ENCODE measurements around the gene CRYBB1.

DNA sequence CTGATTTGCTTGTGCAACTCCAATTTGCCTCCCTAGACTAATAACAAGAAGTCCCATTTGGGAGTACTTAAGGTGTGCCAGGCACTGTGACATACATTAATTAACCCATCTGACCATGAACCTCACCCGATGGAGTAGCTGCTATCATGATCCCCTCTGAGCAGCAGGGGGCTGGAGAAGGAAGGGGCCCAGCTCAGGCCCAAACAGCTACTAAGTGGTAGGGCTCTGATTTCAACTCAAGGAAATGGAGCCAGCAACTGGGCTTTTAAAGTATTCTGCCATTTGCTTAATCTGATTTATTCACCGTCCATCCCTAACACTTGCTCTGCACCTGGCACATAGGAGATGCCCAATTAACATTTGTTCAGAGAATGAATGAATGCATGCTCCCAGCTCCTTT is 1.2 kb downstream of the CRYBB1 start:
- TF ChIP-seq, protein P1, sequence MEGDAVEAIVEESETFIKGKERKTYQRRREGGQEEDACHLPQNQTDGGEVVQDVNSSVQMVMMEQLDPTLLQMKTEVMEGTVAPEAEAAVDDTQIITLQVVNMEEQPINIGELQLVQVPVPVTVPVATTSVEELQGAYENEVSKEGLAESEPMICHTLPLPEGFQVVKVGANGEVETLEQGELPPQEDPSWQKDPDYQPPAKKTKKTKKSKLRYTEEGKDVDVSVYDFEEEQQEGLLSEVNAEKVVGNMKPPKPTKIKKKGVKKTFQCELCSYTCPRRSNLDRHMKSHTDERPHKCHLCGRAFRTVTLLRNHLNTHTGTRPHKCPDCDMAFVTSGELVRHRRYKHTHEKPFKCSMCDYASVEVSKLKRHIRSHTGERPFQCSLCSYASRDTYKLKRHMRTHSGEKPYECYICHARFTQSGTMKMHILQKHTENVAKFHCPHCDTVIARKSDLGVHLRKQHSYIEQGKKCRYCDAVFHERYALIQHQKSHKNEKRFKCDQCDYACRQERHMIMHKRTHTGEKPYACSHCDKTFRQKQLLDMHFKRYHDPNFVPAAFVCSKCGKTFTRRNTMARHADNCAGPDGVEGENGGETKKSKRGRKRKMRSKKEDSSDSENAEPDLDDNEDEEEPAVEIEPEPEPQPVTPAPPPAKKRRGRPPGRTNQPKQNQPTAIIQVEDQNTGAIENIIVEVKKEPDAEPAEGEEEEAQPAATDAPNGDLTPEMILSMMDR (IDR thresholded peaks at IDR 0.05; ENCODE audit: low read depth, low read length), result no peak
- TF ChIP-seq EZH2phosphoT487 (IDR thresholded peaks at IDR 0.05; ENCODE audit: low read depth), result no peak
